Ascending aorta (tissue), 2 donors: ENCODE results near the gene MAP1A. TPM values are rescaled to one million over a fixed set of nuclear protein-coding genes. Genes with fewer than 3 reads are reported as not detected.

Experiments
- DNase-seq, 2 donors: peaks; one replicate each; pipeline ENCODE4 v3.0.0-alpha.2; 2019; ENCODE audit warnings: low spot score in 2 of 2
- H3K27ac ChIP-seq, 2 donors: fragments of 200-600 bp; sonication (generic); one replicate each; pipeline ENCODE4 v1.5.1; 2016 to 2017; ENCODE audit warnings: mild to moderate bottlenecking in 1 of 2
- H3K27me3 ChIP-seq: fragments of 200-600 bp; sonication (generic); one replicate; pipeline ENCODE4 v1.5.1; 2017
- H3K36me3 ChIP-seq, 2 donors: fragments of 200-600 bp; sonication (generic); one replicate each; pipeline ENCODE4 v1.5.1; 2016
- H3K4me1 ChIP-seq, 2 donors: fragments of 200-600 bp; sonication (generic); one replicate each; pipeline ENCODE4 v1.5.1; 2016 to 2017; ENCODE audit warnings: mild to moderate bottlenecking in 1 of 2
- H3K4me3 ChIP-seq, 2 donors: fragments of 200-600 bp; sonication (generic); one replicate each; pipeline ENCODE4 v1.5.1; 2016 to 2017; ENCODE audit warnings: mild to moderate bottlenecking in 1 of 2
- H3K9me3 ChIP-seq, 2 donors: fragments of 200-600 bp; sonication (generic); one replicate each; pipeline ENCODE4 v1.5.1; 2016
- CTCF ChIP-seq, 3 experiments: fragments of 200-600 bp in 2 of 3; fragments of 450-650 bp in 1 of 3; sonication (generic) in 2 of 3; IDR thresholded peaks; one replicate each; pipeline ENCODE4 v1.5.1; 2016 to 2019; ENCODE audit warnings: antibody characterized with exemption in 3 of 3, mild to moderate bottlenecking in 1 of 3, moderate library complexity in 1 of 3
- intact Hi-C: fragments of 100-400 bp; cut with DNase I; formaldehyde crosslinking; loops from one replicate; pipeline ENCODE4 v1.15.1; 2023
- total RNA-seq: library from RNA; depleted of rRNA; stranded (reverse); fragments of >200 nt; gene quantifications from one replicate; pipeline ENCODE4 v1.1.0, GENCODE V29; 2016

The MAP1A gene
- total RNA-seq, 1 donor from 2014 or later: 19.9 TPM

DNA sequence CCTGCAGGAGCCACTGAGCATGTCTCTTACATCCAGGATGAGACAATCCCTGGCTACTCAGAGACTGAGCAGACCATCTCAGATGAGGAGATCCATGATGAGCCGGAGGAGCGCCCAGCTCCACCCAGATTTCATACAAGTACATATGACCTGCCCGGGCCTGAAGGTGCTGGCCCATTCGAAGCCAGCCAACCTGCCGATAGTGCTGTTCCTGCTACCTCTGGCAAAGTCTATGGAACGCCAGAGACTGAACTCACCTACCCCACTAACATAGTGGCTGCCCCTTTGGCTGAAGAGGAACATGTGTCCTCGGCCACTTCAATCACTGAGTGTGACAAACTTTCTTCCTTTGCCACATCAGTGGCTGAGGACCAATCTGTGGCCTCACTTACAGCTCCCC is 6.2 kb downstream of the MAP1A start:
- intact Hi-C loops: no loop called here
- no peaks in the 10 kb centered on the region for H3K4me1 ChIP-seq
- peaks cover 33 to 52% of the 10 kb centered on the region in 2 donors for H3K36me3 ChIP-seq
- peaks cover 3 to 49% of the 10 kb centered on the region in 2 donors for H3K9me3 ChIP-seq
- no peak overlapping the region for H3K4me3 ChIP-seq
- H3K27me3 ChIP-seq: no peaks in the 10 kb centered on the region
- no peak for DNase-seq
- H3K27ac ChIP-seq: no peak overlapping the region
- no peak for TF ChIP-seq CTCF (IDR thresholded peaks at IDR 0.05)

DNA sequence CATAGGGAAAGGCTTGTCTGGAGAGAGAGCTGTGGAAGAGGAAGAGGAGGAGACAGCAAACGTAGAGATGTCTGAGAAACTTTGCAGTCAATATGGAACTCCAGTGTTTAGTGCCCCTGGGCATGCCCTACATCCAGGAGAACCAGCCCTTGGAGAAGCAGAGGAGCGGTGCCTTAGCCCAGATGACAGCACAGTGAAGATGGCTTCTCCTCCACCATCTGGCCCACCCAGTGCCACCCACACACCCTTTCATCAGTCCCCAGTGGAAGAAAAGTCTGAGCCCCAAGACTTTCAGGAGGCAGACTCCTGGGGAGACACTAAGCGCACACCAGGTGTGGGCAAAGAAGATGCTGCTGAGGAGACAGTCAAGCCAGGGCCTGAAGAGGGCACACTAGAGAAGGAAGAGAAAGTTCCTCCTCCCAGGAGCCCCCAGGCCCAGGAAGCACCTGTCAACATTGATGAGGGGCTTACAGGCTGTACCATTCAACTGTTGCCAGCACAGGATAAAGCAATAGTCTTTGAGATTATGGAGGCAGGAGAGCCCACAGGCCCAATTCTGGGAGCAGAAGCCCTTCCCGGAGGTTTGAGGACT is 6.9 kb downstream of the MAP1A start:
- no peak for DNase-seq
- intact Hi-C loops: no loop called here
- Histone ChIP-seq H3K27me3 (no peaks in the 10 kb centered on the region), H3K4me1 (no peaks in the 10 kb centered on the region), H3K9me3 (peaks cover 3 to 49% of the 10 kb centered on the region in 2 donors), H3K4me3 (no peak overlapping the region), H3K36me3 (peaks cover 33 to 52% of the 10 kb centered on the region in 2 donors), H3K27ac (no peak overlapping the region)
- no peak for TF ChIP-seq CTCF (IDR thresholded peaks at IDR 0.05)

DNA sequence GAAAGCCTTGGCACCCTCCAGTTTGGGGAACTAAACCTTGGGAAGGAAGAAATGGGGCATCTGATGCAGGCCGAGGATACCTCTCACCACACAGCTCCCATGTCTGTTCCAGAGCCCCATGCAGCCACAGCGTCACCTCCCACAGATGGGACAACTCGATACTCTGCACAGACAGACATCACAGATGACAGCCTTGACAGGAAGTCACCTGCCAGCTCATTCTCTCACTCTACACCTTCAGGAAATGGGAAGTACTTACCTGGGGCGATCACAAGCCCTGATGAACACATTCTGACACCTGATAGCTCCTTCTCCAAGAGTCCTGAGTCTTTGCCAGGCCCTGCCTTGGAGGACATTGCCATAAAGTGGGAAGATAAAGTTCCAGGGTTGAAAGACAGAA is 7.7 kb downstream of the MAP1A start:
- H3K27me3 ChIP-seq: no peaks in the 10 kb centered on the region
- H3K36me3 ChIP-seq: peaks cover 33 to 48% of the 10 kb centered on the region in 2 donors
- H3K9me3 ChIP-seq: peaks cover 3 to 49% of the 10 kb centered on the region in 2 donors
- TF ChIP-seq CTCF (IDR thresholded peaks at IDR 0.05): no peak
- no peak overlapping the region for H3K27ac ChIP-seq
- intact Hi-C loops: no loop called here
- peak in 1 of 2 donors; percentile 9 for DNase-seq
- H3K4me3 ChIP-seq: no peak overlapping the region
- H3K4me1 ChIP-seq: no peaks in the 10 kb centered on the region

DNA sequence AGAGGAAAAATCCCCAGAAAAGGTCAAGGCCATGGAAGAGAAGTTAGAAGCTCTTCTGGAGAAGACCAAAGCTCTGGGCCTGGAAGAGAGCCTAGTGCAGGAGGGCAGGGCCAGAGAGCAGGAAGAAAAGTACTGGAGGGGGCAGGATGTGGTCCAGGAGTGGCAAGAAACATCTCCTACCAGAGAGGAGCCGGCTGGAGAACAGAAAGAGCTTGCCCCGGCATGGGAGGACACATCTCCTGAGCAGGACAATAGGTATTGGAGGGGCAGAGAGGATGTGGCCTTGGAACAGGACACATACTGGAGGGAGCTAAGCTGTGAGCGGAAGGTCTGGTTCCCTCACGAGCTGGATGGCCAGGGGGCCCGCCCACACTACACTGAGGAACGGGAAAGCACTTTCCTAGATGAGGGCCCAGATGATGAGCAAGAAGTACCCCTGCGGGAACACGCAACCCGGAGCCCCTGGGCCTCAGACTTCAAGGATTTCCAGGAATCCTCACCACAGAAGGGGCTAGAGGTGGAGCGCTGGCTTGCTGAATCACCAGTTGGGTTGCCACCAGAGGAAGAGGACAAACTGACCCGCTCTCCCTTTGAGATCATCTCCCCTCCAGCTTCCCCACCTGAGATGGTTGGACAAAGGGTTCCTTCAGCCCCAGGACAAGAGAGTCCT is 9.0 kb downstream of the MAP1A start:
- H3K36me3 ChIP-seq: peaks cover 23 to 35% of the 10 kb centered on the region in 2 donors

GRCh38 chr15:43527016-43527801 is 9.8 kb downstream of the MAP1A start:
- H3K36me3 ChIP-seq: peaks cover 15 to 27% of the 10 kb centered on the region in 2 donors
- intact Hi-C loops: no loop called here
- H3K27me3 ChIP-seq: no peaks in the 10 kb centered on the region
- no peak overlapping the region for H3K27ac ChIP-seq
- no peak for TF ChIP-seq CTCF (IDR thresholded peaks at IDR 0.05)
- DNase-seq: no peak
- H3K9me3 ChIP-seq: peaks cover 3 to 42% of the 10 kb centered on the region in 2 donors
- H3K4me3 ChIP-seq: no peak overlapping the region
- no peaks in the 10 kb centered on the region for H3K4me1 ChIP-seq

More for the DNA sequence above, 9.0 kb downstream of the MAP1A start:
- intact Hi-C loops: no loop called here
- H3K9me3 ChIP-seq: peaks cover 3 to 49% of the 10 kb centered on the region in 2 donors
- no peak overlapping the region for H3K27ac ChIP-seq
- TF ChIP-seq CTCF (IDR thresholded peaks at IDR 0.05): no peak
- no peaks in the 10 kb centered on the region for H3K4me1 ChIP-seq
- no peak for DNase-seq
- no peaks in the 10 kb centered on the region for H3K27me3 ChIP-seq
- H3K4me3 ChIP-seq: no peak overlapping the region
